Measurements from ENCODE around the gene PAX9. TPM values are rescaled to one million over a fixed set of nuclear protein-coding genes. Genes with fewer than 3 reads are reported as not detected.

Gene PAX9
- total RNA-seq: 0.52 TPM

DNA sequence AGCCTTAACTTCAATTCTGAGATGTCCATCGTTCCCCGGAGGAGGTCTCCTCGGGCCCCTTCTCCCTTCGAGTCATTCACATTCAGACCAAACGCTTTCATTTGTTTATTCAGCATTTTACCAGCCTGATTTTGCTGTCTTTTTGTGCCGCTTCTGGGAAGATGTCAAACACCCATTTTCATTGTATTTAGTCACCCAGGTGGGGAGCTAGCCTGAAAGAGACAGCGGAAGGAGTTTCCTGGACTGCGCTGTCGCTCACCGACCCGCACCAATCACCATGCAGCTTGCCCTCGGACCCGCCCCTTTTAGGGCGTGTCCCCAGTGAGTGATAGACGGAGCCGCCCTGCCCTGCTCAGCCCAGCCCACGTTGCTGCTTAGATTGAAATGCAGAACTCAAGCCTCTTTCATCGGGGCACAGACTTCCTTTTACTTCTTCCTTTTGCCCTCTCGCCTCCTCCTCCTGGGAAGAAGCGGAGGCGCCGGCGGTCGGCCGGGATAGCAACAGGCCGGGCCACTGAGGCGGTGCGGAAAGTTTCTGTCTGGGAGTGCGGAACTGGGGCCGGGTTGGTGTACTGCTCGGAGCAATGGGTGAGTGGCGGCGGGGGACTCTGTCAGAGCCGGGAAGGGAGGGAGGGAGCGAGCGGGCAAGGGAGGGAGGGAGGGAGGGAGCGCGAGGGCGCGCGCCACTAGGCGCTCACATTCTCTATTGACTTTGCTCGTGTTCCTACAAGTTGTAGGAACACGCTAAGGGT, at the start of gene PAX9:
PAX9 (plus strand) TSS at position 355 of the 752 bp plus-strand sequence; CDS start at position 585, 230 bp downstream.
- Histone ChIP-seq H3K27ac (ENCODE audit: low read depth, low read length) (no peak within 1 kb of the TSS), H3K9me3 (ENCODE audit: control insufficient read depth in 3 of 3, low read length in 3 of 3) (no peaks in the 10 kb centered on the region), H3K27me3 (ENCODE audit: control insufficient read depth in 3 of 3, insufficient read depth in 3 of 3, low read length in 3 of 3) (peaks cover 97 to 98% (median 97%) of the 10 kb centered on the region in 3 donors), H3K36me3 (ENCODE audit: control insufficient read depth in 3 of 3, insufficient read depth in 3 of 3, low read length in 3 of 3) (no peaks in the 10 kb centered on the region), H3K4me1 (ENCODE audit: control insufficient read depth in 3 of 3, insufficient read depth in 3 of 3, low read length in 3 of 3) (peaks cover 38 to 46% (median 41%) of the 10 kb centered on the region in 3 donors), H3K9ac (ENCODE audit: low read depth in 1 of 3, low read length in 3 of 3) (no peak within 1 kb of the TSS), H3K4me3 (ENCODE audit: low read length in 3 of 3) (peak within 1 kb of the TSS; percentile 56 to 72 (median 68))

- Histone ChIP-seq H3K36me3 (ENCODE audit: control insufficient read depth in 3 of 3, insufficient read depth in 3 of 3, low read length in 3 of 3) (no peaks in the 10 kb centered on the region), H3K9me3 (ENCODE audit: control insufficient read depth in 3 of 3, low read length in 3 of 3) (no peaks in the 10 kb centered on the region), H3K4me3 (ENCODE audit: low read length in 3 of 3) (no peak overlapping the region), H3K27ac (ENCODE audit: low read depth, low read length) (no peak overlapping the region), H3K27me3 (ENCODE audit: control insufficient read depth in 3 of 3, insufficient read depth in 3 of 3, low read length in 3 of 3) (peaks cover 0 to 4% (median 0%) of the 10 kb centered on the region in 3 donors), H3K4me1 (ENCODE audit: control insufficient read depth in 3 of 3, insufficient read depth in 3 of 3, low read length in 3 of 3) (no peaks in the 10 kb centered on the region), H3K9ac (ENCODE audit: low read depth in 1 of 3, low read length in 3 of 3) (no peak overlapping the region)
Observed at GRCh38 chr14:36617824-36618223, 43.8 kb upstream of the PAX9 start.

- H3K9me3 ChIP-seq (ENCODE audit: control insufficient read depth in 3 of 3, low read length in 3 of 3): no peaks in the 10 kb centered on the region
- H3K27ac ChIP-seq (ENCODE audit: low read depth, low read length): no peak overlapping the region
- H3K27me3 ChIP-seq (ENCODE audit: control insufficient read depth in 3 of 3, insufficient read depth in 3 of 3, low read length in 3 of 3): peaks cover 0 to 4% (median 0%) of the 10 kb centered on the region in 3 donors
- H3K36me3 ChIP-seq (ENCODE audit: control insufficient read depth in 3 of 3, insufficient read depth in 3 of 3, low read length in 3 of 3): no peaks in the 10 kb centered on the region
- H3K9ac ChIP-seq (ENCODE audit: low read depth in 1 of 3, low read length in 3 of 3): no peak overlapping the region
- no peaks in the 10 kb centered on the region for H3K4me1 ChIP-seq (ENCODE audit: control insufficient read depth in 3 of 3, insufficient read depth in 3 of 3, low read length in 3 of 3)
- no peak overlapping the region for H3K4me3 ChIP-seq (ENCODE audit: low read length in 3 of 3)
Observed at GRCh38 chr14:36618641-36619040, 43.0 kb upstream of the PAX9 start.

DNA sequence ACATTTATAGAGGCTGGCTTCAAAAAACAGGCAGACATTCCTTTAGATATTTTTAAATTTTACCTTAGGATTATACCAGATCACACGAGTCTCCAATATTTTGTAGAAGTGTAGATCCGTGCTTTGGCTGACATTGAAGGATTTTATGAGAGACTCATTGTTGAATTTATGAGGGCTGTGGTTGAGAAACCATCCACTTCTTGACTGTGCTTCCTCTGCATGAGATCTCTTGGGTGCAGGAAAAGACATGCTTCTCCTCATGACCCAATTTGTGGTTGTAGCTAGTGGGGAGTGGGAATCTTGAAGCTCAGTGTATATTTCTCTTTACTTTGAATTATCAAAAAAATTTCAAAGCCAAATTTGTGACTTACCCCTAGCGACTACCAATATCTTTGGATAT, 42.5 kb upstream of the PAX9 start:
- no peak overlapping the region for H3K4me3 ChIP-seq (ENCODE audit: low read length in 3 of 3)
- H3K4me1 ChIP-seq (ENCODE audit: control insufficient read depth in 3 of 3, insufficient read depth in 3 of 3, low read length in 3 of 3): no peaks in the 10 kb centered on the region
- no peak overlapping the region for H3K9ac ChIP-seq (ENCODE audit: low read depth in 1 of 3, low read length in 3 of 3)
- H3K36me3 ChIP-seq (ENCODE audit: control insufficient read depth in 3 of 3, insufficient read depth in 3 of 3, low read length in 3 of 3): no peaks in the 10 kb centered on the region
- H3K9me3 ChIP-seq (ENCODE audit: control insufficient read depth in 3 of 3, low read length in 3 of 3): no peaks in the 10 kb centered on the region
- H3K27ac ChIP-seq (ENCODE audit: low read depth, low read length): no peak overlapping the region
- peaks cover 0 to 4% (median 0%) of the 10 kb centered on the region in 3 donors for H3K27me3 ChIP-seq (ENCODE audit: control insufficient read depth in 3 of 3, insufficient read depth in 3 of 3, low read length in 3 of 3)

- Histone ChIP-seq H3K4me3 (ENCODE audit: low read length in 3 of 3) (no peak overlapping the region), H3K36me3 (ENCODE audit: control insufficient read depth in 3 of 3, insufficient read depth in 3 of 3, low read length in 3 of 3) (no peaks in the 10 kb centered on the region), H3K4me1 (ENCODE audit: control insufficient read depth in 3 of 3, insufficient read depth in 3 of 3, low read length in 3 of 3) (no peaks in the 10 kb centered on the region), H3K9me3 (ENCODE audit: control insufficient read depth in 3 of 3, low read length in 3 of 3) (no peaks in the 10 kb centered on the region), H3K9ac (ENCODE audit: low read depth in 1 of 3, low read length in 3 of 3) (no peak overlapping the region), H3K27me3 (ENCODE audit: control insufficient read depth in 3 of 3, insufficient read depth in 3 of 3, low read length in 3 of 3) (peaks cover 0 to 4% (median 0%) of the 10 kb centered on the region in 3 donors), H3K27ac (ENCODE audit: low read depth, low read length) (no peak overlapping the region)
Observed at GRCh38 chr14:36619853-36620252, 41.8 kb upstream of the PAX9 start.

- peaks cover 0 to 4% (median 0%) of the 10 kb centered on the region in 3 donors for H3K27me3 ChIP-seq (ENCODE audit: control insufficient read depth in 3 of 3, insufficient read depth in 3 of 3, low read length in 3 of 3)
- no peaks in the 10 kb centered on the region for H3K36me3 ChIP-seq (ENCODE audit: control insufficient read depth in 3 of 3, insufficient read depth in 3 of 3, low read length in 3 of 3)
- H3K27ac ChIP-seq (ENCODE audit: low read depth, low read length): no peak overlapping the region
- no peaks in the 10 kb centered on the region for H3K4me1 ChIP-seq (ENCODE audit: control insufficient read depth in 3 of 3, insufficient read depth in 3 of 3, low read length in 3 of 3)
- H3K9ac ChIP-seq (ENCODE audit: low read depth in 1 of 3, low read length in 3 of 3): no peak overlapping the region
- no peaks in the 10 kb centered on the region for H3K9me3 ChIP-seq (ENCODE audit: control insufficient read depth in 3 of 3, low read length in 3 of 3)
- H3K4me3 ChIP-seq (ENCODE audit: low read length in 3 of 3): no peak overlapping the region
Observed at GRCh38 chr14:36625014-36625413, 36.6 kb upstream of the PAX9 start.

GRCh38 chr14:36625436-36625835, 36.2 kb upstream of the PAX9 start:
- H3K27me3 ChIP-seq (ENCODE audit: control insufficient read depth in 3 of 3, insufficient read depth in 3 of 3, low read length in 3 of 3): peaks cover 0 to 4% (median 0%) of the 10 kb centered on the region in 3 donors
- no peak overlapping the region for H3K4me3 ChIP-seq (ENCODE audit: low read length in 3 of 3)
- no peaks in the 10 kb centered on the region for H3K36me3 ChIP-seq (ENCODE audit: control insufficient read depth in 3 of 3, insufficient read depth in 3 of 3, low read length in 3 of 3)
- no peaks in the 10 kb centered on the region for H3K9me3 ChIP-seq (ENCODE audit: control insufficient read depth in 3 of 3, low read length in 3 of 3)
- H3K27ac ChIP-seq (ENCODE audit: low read depth, low read length): no peak overlapping the region
- H3K4me1 ChIP-seq (ENCODE audit: control insufficient read depth in 3 of 3, insufficient read depth in 3 of 3, low read length in 3 of 3): no peaks in the 10 kb centered on the region
- no peak overlapping the region for H3K9ac ChIP-seq (ENCODE audit: low read depth in 1 of 3, low read length in 3 of 3)

DNA sequence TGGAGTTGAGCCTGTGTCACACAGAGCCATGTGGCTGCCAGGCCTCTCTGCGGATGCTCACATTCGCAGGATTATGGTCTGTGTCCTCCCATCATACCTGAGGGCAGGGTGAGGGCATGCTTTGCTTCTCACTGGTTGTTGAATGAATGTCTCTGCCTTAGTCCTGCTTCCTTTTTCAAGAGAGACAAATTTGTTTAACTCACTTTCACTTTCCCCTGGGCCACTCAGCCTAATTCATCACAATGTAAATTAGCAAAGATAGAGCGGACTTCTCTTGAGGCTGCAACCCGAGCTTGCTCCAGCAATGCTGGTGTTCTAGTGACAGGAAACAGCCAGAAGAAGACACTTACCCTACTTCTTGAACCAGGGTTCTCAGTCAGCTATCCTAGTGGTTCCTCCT, 35.5 kb upstream of the PAX9 start:
- no peaks in the 10 kb centered on the region for H3K36me3 ChIP-seq (ENCODE audit: control insufficient read depth in 3 of 3, insufficient read depth in 3 of 3, low read length in 3 of 3)
- no peak overlapping the region for H3K4me3 ChIP-seq (ENCODE audit: low read length in 3 of 3)
- no peaks in the 10 kb centered on the region for H3K9me3 ChIP-seq (ENCODE audit: control insufficient read depth in 3 of 3, low read length in 3 of 3)
- peaks cover 0 to 8% (median 0%) of the 10 kb centered on the region in 3 donors for H3K27me3 ChIP-seq (ENCODE audit: control insufficient read depth in 3 of 3, insufficient read depth in 3 of 3, low read length in 3 of 3)
- H3K4me1 ChIP-seq (ENCODE audit: control insufficient read depth in 3 of 3, insufficient read depth in 3 of 3, low read length in 3 of 3): no peaks in the 10 kb centered on the region
- no peak overlapping the region for H3K9ac ChIP-seq (ENCODE audit: low read depth in 1 of 3, low read length in 3 of 3)
- no peak overlapping the region for H3K27ac ChIP-seq (ENCODE audit: low read depth, low read length)

DNA sequence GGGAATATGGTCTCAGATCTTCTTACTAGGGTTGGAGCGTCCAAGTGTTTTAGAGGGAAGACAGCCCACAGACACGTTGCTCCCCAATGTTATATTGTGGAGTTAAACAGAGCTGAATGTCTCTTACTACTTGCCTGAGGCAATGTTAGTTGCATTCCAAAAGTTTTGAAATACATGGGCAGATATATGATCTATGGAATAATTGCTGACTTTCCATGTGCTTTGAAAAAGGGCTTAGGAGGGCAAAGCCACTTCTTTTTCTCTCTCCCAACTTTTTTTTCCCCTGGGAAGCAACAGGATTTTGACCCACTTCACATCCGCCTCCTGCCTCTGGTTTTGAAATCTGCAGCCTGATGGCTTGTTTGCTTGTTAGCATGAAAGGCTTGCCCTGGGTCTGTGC, 33.7 kb upstream of the PAX9 start:
- no peaks in the 10 kb centered on the region for H3K9me3 ChIP-seq (ENCODE audit: control insufficient read depth in 3 of 3, low read length in 3 of 3)
- no peak overlapping the region for H3K9ac ChIP-seq (ENCODE audit: low read depth in 1 of 3, low read length in 3 of 3)
- no peaks in the 10 kb centered on the region for H3K36me3 ChIP-seq (ENCODE audit: control insufficient read depth in 3 of 3, insufficient read depth in 3 of 3, low read length in 3 of 3)
- H3K27ac ChIP-seq (ENCODE audit: low read depth, low read length): no peak overlapping the region
- H3K4me3 ChIP-seq (ENCODE audit: low read length in 3 of 3): no peak overlapping the region
- H3K27me3 ChIP-seq (ENCODE audit: control insufficient read depth in 3 of 3, insufficient read depth in 3 of 3, low read length in 3 of 3): peaks cover 0 to 10% (median 0%) of the 10 kb centered on the region in 3 donors
- H3K4me1 ChIP-seq (ENCODE audit: control insufficient read depth in 3 of 3, insufficient read depth in 3 of 3, low read length in 3 of 3): no peaks in the 10 kb centered on the region

DNA sequence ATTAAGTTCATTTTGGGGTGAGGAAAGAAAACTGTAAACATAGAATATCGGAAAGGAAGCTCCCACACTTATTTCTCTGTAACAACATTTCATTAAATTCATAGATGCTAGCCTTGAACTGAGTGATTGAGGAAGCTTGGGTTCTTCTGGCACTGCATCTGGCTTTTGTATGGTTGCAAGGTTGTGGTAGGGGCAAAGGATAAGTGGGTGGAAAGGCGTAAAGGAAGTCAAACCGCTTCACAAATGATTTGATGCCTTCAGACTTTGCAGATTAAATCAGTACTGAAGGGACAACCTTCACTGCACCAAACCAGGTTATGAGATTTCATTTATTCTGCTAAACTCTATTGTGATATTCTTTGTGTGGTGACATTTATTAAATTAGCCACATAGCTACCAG, 28.1 kb upstream of the PAX9 start:
- Histone ChIP-seq H3K4me3 (ENCODE audit: low read length in 3 of 3) (no peak overlapping the region), H3K9ac (ENCODE audit: low read depth in 1 of 3, low read length in 3 of 3) (no peak overlapping the region), H3K9me3 (ENCODE audit: control insufficient read depth in 3 of 3, low read length in 3 of 3) (no peaks in the 10 kb centered on the region), H3K27me3 (ENCODE audit: control insufficient read depth in 3 of 3, insufficient read depth in 3 of 3, low read length in 3 of 3) (peaks cover 0 to 10% (median 0%) of the 10 kb centered on the region in 3 donors), H3K27ac (ENCODE audit: low read depth, low read length) (no peak overlapping the region), H3K36me3 (ENCODE audit: control insufficient read depth in 3 of 3, insufficient read depth in 3 of 3, low read length in 3 of 3) (no peaks in the 10 kb centered on the region), H3K4me1 (ENCODE audit: control insufficient read depth in 3 of 3, insufficient read depth in 3 of 3, low read length in 3 of 3) (no peaks in the 10 kb centered on the region)
